HG03095 (cell line): ENCODE measurements around the gene SCLY.

ENCODE experiments used
- ATAC-seq: cut with Tn5 transposase; IDR thresholded peaks from one replicate; pipeline ENCODE4 v1.9.1; 2021; ENCODE audit warnings: moderate library complexity; ENCODE audit not compliant: unreplicated experiment

The SCLY gene

DNA sequence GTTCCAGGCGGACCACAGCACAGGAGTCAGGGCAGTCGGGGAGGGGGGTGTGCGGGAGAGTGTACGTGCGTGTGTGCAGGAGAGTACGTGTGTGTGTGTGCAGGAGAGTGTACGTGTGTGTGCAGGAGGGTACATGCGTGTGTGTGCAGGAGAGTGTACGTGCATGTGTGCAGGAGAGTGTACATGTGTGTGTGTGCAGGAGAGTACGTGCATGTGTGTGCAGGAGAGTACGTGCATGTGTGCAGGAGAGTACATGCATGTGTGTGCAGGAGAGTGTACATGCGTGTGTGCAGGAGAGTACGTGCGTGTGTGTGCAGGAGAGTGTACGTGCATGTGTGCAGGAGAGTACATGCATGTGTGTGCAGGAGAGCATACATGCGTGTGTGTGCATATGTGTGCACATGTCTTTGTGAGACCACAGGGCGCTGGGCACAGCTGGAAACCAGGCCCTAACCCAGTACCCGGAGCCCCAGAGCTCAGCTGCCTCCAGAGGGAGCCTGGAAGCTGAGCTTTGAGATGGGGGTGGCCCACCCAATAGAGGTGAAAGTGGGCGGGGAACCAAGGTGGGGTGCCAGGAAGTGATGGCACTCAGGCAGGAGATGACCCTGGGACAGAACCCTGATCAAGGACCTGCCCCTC, 63.8 kb downstream of the SCLY start:
- ATAC-seq = no peak

GRCh38 chr2:238125127-238125885, 64.5 kb downstream of the SCLY start:
- ATAC-seq = no peak

DNA sequence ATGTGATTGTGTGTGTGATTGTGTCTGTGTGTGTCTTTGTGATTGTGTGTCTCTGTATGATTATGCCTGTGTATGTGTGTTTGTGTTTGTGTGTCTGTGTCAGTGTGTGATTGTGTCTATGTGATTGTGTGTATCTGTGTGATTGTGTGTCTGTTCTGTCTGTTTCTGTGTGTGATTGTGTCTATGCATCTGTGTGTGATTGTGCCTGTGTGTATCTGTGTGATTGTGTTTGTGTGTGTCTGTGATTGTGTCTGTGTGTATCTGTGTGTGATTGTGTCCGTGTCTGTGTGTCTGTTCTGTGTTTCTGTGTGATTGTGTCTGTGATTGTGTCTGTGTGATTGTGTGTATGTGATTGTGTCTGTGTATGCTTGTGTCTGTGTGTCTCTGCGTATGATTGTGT, 65.5 kb downstream of the SCLY start:
- ATAC-seq = no peak

- no peak for ATAC-seq
Observed at GRCh38 chr2:238126775-238127164, 66.0 kb downstream of the SCLY start.

DNA sequence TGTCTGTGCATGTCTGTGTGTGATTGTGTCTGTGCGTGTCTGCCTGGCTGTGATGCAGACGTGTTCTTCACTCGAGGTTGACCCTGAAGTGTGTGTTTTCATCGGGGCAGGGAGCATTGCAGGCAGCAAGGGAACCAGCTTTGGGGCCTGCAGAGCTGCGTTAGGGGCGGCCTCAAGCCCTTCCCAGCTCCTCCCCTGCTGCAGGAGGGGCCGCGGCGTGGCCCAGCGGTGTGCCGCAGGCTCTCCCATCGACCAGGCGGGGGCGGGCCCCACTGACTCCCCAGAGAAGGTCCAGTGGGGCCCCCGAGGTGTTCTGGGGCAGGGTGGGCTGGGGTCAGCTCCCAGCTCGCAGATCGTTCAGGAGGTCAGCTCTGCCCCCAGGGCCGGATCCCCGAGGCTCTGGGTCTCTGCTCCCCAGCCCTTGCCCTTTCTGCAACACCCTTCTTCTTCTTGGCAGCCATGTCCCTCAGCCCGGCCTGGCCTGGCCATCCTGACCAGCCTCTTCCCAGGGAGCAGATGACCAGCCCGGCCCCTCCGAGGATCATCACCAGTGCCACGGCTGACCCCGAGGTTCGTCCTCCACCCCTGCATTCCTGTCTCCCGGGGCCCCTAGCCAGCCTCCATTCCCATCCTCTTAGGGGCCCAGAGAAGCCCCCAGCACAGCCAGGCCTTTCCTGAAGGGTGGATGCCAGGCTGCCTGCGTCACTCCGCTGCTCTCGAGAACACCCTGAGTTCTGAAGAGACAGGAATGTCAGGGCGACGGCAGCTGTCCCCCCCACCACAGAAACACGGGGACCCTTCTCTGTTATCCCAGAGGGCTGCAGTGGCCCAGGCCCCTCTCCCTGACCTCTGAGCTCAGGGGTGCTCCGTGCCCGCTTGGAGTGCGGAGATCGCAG, 66.6 kb downstream of the SCLY start:
- ATAC-seq = no peak

DNA sequence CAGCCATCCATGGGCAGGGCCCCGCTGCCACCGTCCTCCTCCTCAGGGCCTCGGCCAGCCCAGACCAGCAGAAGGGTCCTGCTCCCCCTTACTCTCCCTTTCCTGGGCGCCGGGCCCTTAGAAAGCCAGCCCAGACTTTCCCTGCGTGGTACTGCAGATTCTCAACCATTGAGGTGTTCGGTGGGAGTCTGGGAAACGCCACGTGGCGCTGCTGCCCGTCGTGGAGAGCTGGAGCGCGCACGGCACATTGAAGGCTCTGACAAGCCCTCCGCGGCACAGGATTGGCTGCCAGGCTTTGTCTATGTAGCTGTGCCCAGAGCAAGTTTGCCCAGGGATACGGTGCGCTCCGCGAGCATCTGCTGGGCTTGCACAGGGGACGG, 67.2 kb downstream of the SCLY start:
- no peak for ATAC-seq

DNA sequence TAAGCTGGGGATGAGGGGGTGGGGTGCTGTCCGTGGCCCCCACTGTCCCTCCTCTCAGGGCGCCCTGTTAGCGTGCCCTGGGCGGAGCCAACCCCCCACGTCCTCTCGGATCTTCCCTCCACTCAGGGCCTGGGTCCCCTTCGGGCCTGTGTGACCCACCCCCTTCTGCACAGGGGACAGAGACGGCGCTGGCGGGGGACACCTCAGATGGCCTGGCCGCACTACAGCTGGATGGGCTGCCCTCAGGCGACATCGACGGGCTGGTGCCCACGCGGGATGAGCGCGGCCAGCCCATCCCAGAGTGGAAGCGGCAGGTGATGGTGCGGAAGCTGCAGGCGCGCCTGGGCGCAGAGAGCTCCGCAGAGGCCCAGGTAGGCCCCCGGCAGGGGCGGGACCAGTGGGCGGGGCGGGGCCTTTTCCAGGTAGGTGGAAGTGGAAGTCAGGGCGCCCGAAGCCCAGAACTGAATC, 67.8 kb downstream of the SCLY start:
- ATAC-seq = no peak

DNA sequence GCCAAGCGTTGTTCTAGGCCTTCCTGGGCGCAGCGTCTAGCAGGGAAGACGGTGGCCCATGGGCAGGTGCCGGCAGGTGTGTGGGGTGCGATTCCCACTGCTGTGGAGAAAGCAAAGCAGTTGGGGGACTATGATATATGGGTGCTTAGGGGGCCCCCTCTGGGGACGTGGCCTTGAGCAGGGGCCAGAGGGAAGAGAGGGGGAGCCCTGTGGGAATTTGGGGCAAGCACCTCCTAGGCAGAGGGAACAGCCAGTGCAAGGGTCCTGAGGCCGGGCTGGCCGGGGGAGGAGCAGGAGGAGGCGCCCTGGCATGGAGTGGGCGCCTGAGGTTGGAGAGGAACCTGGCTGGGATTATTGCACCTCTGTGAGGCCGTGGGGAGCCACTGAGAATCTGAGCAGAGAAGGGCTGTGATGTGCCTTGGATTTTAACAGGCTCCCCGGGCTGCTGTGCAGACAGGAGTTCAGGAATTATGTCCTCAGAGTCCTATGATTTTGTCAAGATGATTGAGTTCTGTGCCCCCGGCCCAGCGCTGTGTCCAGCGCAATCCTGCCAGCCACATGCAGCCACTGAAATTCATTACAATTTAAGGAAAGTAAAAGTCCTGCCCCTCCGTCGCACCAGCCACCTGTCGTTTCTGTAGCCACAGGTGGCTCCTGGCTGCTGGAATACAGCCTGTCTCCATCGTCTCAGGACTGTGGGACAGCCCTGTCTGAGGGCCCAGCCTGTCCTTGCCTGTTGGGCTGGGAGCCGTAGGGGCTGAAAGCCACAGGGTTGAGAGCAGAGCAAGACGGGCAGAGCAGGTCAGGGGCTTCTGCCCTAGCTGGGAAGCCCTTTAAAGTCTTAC, 68.6 kb downstream of the SCLY start:
- ATAC-seq = no peak

GRCh38 chr2:238130111-238130695, 69.4 kb downstream of the SCLY start:
- ATAC-seq = no peak

GRCh38 chr2:238130696-238131628, 70.2 kb downstream of the SCLY start:
- ATAC-seq = no peak

DNA sequence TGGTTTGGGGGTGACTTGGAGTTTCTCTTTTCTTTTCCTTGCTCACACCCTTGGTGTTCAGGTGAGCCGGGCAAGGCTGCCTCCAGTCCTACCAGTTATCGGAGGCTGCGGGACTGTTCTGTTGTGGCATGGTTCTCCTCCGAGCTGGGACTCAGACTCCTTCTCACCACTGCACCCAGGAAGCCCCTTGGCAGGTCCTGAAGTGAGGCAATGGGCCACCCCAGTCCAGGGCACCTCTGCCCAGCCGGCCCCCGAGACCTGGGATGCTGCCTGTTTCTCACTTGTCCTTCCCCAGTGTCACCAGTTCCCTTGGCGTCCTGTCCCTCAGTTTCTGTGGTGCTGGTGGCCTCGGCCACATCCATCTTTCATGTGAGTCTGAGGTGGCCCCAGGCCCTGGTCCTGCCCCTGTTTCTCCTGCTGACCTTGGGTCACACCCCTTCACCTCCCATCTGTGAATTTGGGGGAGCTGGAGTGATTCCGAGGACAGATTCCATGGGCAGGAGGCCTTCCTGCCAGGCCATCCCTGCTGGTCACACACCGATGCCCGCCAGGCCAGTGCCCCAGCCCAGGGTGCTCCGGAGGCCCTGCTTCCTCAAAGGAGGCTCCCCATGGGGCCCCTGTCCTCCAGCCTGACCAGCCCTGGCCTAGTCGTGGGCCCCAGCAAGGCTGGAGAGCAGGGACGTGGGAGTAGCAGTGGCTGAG, 71.1 kb downstream of the SCLY start:
- ATAC-seq = no peak

DNA sequence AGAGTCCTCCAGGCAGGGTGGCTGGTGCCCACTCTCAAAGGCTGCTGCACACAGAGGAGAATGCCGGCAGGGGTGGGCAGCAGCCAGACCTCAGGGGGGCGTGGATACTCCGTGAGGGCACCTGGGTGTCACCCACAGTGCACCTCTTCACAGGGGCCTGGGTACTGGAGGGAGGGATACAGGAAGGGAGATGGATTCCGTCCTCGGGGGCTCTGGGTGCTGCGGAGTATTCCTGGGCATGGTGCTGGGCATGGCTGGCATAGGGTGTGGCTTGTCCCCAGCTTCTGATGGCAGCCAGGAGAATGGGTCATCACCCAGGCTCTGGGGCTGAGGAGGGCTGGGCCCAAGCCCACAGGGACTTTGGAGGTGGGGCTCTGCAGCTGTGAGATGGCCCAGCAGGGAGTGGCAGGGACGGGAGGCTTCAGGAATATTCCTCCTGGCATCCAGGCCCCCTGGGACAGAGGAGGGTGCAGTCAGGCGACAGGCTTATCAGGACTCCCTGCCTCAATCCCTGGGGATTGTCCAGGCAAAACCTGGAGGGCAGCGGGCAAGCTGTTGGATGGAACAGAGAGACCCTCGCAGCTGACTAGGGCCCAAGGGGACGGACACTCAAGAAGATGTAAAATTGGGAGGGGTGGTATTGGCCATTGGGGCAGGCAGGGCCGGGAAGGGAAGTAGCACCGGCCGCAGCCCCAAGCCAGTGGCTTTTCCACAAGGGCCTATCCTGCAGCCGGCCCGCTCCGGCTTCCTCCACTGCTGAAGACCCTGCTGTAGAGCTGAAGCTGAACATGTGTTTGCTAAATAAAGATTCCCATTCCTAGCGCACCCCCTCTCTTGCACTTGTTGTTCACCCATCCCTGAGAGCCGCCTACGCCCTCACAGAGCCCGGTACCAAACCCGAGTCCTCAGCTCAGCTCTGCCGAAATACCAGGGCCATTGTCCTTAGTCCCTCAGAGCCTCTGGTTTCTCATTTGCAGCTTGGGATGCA, 72.0 kb downstream of the SCLY start:
- no peak for ATAC-seq

GRCh38 chr2:238133499-238134392, 72.9 kb downstream of the SCLY start:
- no peak for ATAC-seq

- no peak for ATAC-seq
Observed at GRCh38 chr2:238134393-238134785, 73.6 kb downstream of the SCLY start.

DNA sequence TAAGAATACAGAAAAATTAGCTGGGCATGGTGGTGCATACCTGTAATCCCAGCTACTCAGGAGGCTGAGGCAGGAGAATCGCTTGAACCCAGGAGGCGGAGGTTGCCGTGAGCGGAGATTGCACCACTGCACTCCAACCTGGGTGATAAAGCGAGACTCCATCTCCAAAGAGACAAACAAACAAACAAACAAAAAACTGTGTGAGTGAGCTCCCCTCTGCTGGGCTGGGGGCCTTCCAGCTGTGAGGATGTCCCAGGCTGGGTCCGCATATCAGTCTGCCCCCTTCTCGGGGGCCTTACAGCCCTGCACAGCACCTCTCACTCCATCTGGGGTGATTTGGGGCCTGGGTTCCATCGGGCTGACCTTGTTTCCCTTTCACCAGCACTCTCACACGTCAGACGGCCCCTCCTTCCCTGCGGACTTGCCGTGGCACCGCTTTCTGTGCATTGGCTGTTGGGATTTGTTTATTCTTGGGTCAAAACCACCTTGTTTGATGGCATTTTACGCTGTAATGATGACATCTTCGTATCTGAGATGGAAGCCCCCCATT, 74.9 kb downstream of the SCLY start:
- no peak for ATAC-seq
